SK-N-SH (cell line): ENCODE data around the gene NR5A2.

Experiments used
- CTCF ChIP-seq: fragments of 200-600 bp; sonication (generic); IDR thresholded peaks from 2 replicates; pipeline ENCODE4 v1.6.1; 2017; ENCODE audit warnings: antibody characterized with exemption, mild to moderate bottlenecking, moderate library complexity
- EP300 ChIP-seq, 2 experiments: IDR thresholded peaks; 2 replicates each; pipeline versions ENCODE4 v1.4.0 to v1.6.1; 2012; ENCODE audit warnings: borderline replicate concordance in 1 of 2, low read depth in 1 of 2, low read length in 1 of 2
- GABPA ChIP-seq: IDR thresholded peaks from 2 replicates; pipeline ENCODE4 v1.4.0; 2012; ENCODE audit warnings: low read depth, mild to moderate bottlenecking
- JUND ChIP-seq: IDR thresholded peaks from 2 replicates; pipeline ENCODE4 v1.4.0; 2012
- POLR2AphosphoS5 ChIP-seq: IDR thresholded peaks from 2 replicates; pipeline ENCODE4 v1.6.1; 2012; ENCODE audit warnings: low read depth, low read length
- RFX5 ChIP-seq: IDR thresholded peaks from 2 replicates; pipeline ENCODE4 v1.6.1; 2012; ENCODE audit warnings: mild to moderate bottlenecking, improper control_type of control experiment, low read length
- SMC3 ChIP-seq: IDR thresholded peaks from 2 replicates; pipeline ENCODE4 v1.6.1; 2012; ENCODE audit warnings: low read depth, low read length, improper control_type of control experiment
- TCF12 ChIP-seq: IDR thresholded peaks from 2 replicates; pipeline ENCODE4 v1.4.0; 2012
- TEAD4 ChIP-seq: IDR thresholded peaks from 2 replicates; pipeline ENCODE4 v1.4.0; 2012; ENCODE audit warnings: mild to moderate bottlenecking, borderline replicate concordance; ENCODE audit not compliant: insufficient read depth

GRCh38 chr1:200179126-200179780 lies 151.7 kb downstream of the NR5A2 start:
- TF ChIP-seq CTCF (no peak), TCF12 (peak; percentile 73), TEAD4 (no peak), GABPA (no peak), POLR2AphosphoS5 (no peak), RFX5 (no peak), EP300 (IDR thresholded peaks at IDR 0.05; ENCODE audit: borderline replicate concordance in 1 of 2, low read depth in 1 of 2, low read length in 1 of 2) (no peak), JUND (peak; percentile 49; the same call in 1 of the 2 replicates), SMC3 (no peak)
